K562 (cell line): ENCODE results near the gene MECR. TPM values are rescaled to one million over a fixed set of nuclear protein-coding genes. Genes with fewer than 3 reads are reported as not detected.

Experiments
- CBFA2T3 ChIP-seq: fragments of 450-650 bp; IDR thresholded peaks from 2 replicates; pipeline ENCODE4 v1.6.1; 2017
- EHMT2 ChIP-seq: fragments of 450-650 bp; IDR thresholded peaks from 2 replicates; pipeline ENCODE4 v1.6.1; 2018; ENCODE audit warnings: antibody characterized with exemption
- ESRRB ChIP-seq: fragments of 250-450 bp; sonication (Bioruptor Pico); IDR thresholded peaks from 2 replicates; pipeline ENCODE4 v1.5.0; 2020; ENCODE audit warnings: mild to moderate bottlenecking, moderate library complexity, borderline replicate concordance
- FOSL1 ChIP-seq: fragments of 200-800 bp; sonication (Bioruptor generic); conservative IDR thresholded peaks from 2 replicates; pipeline ENCODE4 v1.6.1; 2016; ENCODE audit warnings: missing genetic modification characterization, missing compliant biosample characterization
- MYNN ChIP-seq, 2 experiments: sonication (generic); formaldehyde crosslinking in 1 of 2; IDR thresholded peaks; 2 replicates each; pipeline versions ENCODE4 v1.5.0 to v1.6.1; 2016 to 2020; ENCODE audit warnings: antibody characterized with exemption in 1 of 2, missing genetic modification reagents in 1 of 2
- NFE2 ChIP-seq: IDR thresholded peaks from 2 replicates; pipeline ENCODE4 v1.6.1; 2014; ENCODE audit warnings: antibody characterized with exemption, low read depth
- NR2C1 ChIP-seq, 2 experiments: fragments of 450-650 bp; IDR thresholded peaks; 2 replicates each; pipeline ENCODE4 v1.6.1; 2017; ENCODE audit warnings: mild to moderate bottlenecking in 2 of 2, antibody characterized with exemption in 1 of 2, inconsistent platforms in 1 of 2, missing compliant biosample characterization in 1 of 2, missing genetic modification characterization in 1 of 2
- NR2C2 ChIP-seq, 2 experiments: fragments of 200-800 bp in 1 of 2; sonication (Bioruptor generic) in 1 of 2; sonication (generic) in 1 of 2; formaldehyde crosslinking in 1 of 2; IDR thresholded peaks; 2 replicates each; pipeline versions ENCODE4 v1.6.1 to v1.8.0; 2016 to 2022; ENCODE audit warnings: mild to moderate bottlenecking in 1 of 2, missing compliant biosample characterization in 1 of 2, missing genetic modification characterization in 1 of 2, missing genetic modification reagents in 1 of 2
- OTX1 ChIP-seq: fragments of 450-650 bp; formaldehyde crosslinking; IDR thresholded peaks from 2 replicates; pipeline ENCODE4 v1.4.0; 2022; ENCODE audit warnings: mild to moderate bottlenecking
- POLR2H ChIP-seq: IDR thresholded peaks from 2 replicates; pipeline ENCODE4 v1.6.1; 2016; ENCODE audit warnings: missing genetic modification characterization, low read depth, mild to moderate bottlenecking, control low read depth, missing compliant biosample characterization, moderate library complexity
- SMAD3 ChIP-seq: fragments of 450-650 bp; formaldehyde crosslinking; conservative IDR thresholded peaks from 2 replicates; pipeline ENCODE4 v1.4.0; 2020; ENCODE audit warnings: mild to moderate bottlenecking
- SMARCE1 ChIP-seq: fragments of 450-650 bp; IDR thresholded peaks from 2 replicates; pipeline ENCODE4 v1.7.1; 2016; ENCODE audit warnings: mild to moderate bottlenecking
- TAL1 ChIP-seq: fragments of 450-650 bp; IDR thresholded peaks from 2 replicates; pipeline ENCODE4 v1.6.1; 2016; ENCODE audit warnings: mild to moderate bottlenecking
- ZNF444 ChIP-seq: fragments of 250-450 bp; sonication (Bioruptor Pico); IDR thresholded peaks from 2 replicates; pipeline ENCODE4 v1.4.0; 2020; ENCODE audit warnings: mild to moderate bottlenecking, moderate library complexity
- ZNF696 ChIP-seq: fragments of 250-450 bp; sonication (Bioruptor Pico); conservative IDR thresholded peaks from 2 replicates; pipeline ENCODE4 v1.4.0; 2020; ENCODE audit warnings: mild to moderate bottlenecking, moderate library complexity
- polyA plus RNA-seq, 8 experiments: library from polyadenylated mRNA; depleted of rRNA in 4 of 8; stranded (reverse) in 5 of 8; unstranded in 3 of 8; fragments of >200 nt; fragmentation: Nextera tagmentation in 2 of 8; fragmentation: Illumina TruSeq in 1 of 8; extraction: Ambion mirVana in 2 of 8; extraction: Trizol in 1 of 8; gene quantifications; 2 replicates each; pipeline versions ENCODE4 v1.2.1 to v1.2.3, GENCODE V29; 2011 to 2014; ENCODE audit warnings: inconsistent platforms in 1 of 8, missing spikeins in 1 of 8
- total RNA-seq, 7 experiments: library from RNA; depleted of rRNA in 6 of 7; stranded (reverse); fragments of >200 nt in 6 of 7; fragmentation: Illumina TruSeq in 2 of 7; extraction: Trizol in 2 of 7; gene quantifications; 2 replicates each; pipeline versions ENCODE4 v1.2.1 to v1.2.3, GENCODE V29; 2011 to 2021; ENCODE audit warnings: low replicate concordance in 1 of 7
- TF ChIP-seq, protein P1 (sequence below): fragments of 450-650 bp; formaldehyde crosslinking; IDR thresholded peaks from 2 replicates; pipeline ENCODE4 v1.4.0; 2020; ENCODE audit warnings: mild to moderate bottlenecking, moderate library complexity
- TF ChIP-seq, protein P2 (sequence below): fragments of 250-450 bp; sonication (Bioruptor Pico); IDR thresholded peaks from 2 replicates; pipeline ENCODE4 v1.5.0; 2021; ENCODE audit warnings: mild to moderate bottlenecking, borderline replicate concordance
- TF ChIP-seq, protein P3 (sequence below): IDR thresholded peaks from 2 replicates; pipeline ENCODE4 v1.6.1; 2012; ENCODE audit warnings: low read depth, low read length, improper control_type of control experiment, borderline replicate concordance
- TF ChIP-seq, protein P4 (sequence below): fragments of 450-650 bp; formaldehyde crosslinking; IDR thresholded peaks from 2 replicates; pipeline ENCODE4 v1.4.0; 2022; ENCODE audit warnings: missing genetic modification characterization

MECR gene
- total and polyA plus RNA-seq, 9 of the 15 experiments (the other 6 are each of a cell fraction or from before 2014, with no cell fraction given) = 10.4 to 58.6 (median 42.9) TPM

DNA sequence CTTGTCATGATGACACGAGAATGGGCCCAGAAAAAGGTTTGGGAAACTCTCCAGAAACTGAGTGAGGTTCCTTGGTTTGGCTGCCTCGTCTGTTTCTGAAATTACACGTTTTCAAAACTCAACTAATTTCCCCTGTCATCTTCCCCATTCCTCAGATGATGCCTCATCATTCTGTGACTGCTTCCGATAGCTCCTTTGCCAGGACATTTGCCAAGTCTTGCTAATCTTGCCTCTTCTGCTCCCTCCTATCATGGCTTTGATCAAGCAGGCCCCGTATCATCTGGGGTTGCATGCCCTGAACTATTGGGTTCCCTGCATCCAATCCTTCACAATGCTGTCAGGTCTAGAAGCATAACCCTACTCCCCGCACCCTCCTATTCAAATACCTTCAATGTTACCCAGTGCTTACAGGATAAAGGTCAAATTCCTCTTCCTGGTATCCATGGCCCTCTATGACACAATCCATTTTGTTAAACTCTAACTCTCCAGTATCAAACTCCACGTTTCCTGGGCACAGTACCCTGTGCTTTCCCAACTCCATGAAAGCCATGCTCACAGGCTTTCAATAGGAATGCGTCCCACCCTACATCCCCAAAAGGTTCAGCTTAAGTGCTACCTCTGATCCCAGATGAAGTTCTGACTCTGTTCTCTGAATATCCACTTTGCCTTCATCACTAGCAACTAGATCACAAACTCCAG lies 84.8 kb downstream of the MECR start (continued):
- TF ChIP-seq, protein P1, sequence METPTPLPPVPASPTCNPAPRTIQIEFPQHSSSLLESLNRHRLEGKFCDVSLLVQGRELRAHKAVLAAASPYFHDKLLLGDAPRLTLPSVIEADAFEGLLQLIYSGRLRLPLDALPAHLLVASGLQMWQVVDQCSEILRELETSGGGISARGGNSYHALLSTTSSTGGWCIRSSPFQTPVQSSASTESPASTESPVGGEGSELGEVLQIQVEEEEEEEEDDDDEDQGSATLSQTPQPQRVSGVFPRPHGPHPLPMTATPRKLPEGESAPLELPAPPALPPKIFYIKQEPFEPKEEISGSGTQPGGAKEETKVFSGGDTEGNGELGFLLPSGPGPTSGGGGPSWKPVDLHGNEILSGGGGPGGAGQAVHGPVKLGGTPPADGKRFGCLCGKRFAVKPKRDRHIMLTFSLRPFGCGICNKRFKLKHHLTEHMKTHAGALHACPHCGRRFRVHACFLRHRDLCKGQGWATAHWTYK (CRISPR knock-in tag) = peak; percentile 48; the same call in 1 of the 2 replicates
- TF ChIP-seq, protein P2, sequence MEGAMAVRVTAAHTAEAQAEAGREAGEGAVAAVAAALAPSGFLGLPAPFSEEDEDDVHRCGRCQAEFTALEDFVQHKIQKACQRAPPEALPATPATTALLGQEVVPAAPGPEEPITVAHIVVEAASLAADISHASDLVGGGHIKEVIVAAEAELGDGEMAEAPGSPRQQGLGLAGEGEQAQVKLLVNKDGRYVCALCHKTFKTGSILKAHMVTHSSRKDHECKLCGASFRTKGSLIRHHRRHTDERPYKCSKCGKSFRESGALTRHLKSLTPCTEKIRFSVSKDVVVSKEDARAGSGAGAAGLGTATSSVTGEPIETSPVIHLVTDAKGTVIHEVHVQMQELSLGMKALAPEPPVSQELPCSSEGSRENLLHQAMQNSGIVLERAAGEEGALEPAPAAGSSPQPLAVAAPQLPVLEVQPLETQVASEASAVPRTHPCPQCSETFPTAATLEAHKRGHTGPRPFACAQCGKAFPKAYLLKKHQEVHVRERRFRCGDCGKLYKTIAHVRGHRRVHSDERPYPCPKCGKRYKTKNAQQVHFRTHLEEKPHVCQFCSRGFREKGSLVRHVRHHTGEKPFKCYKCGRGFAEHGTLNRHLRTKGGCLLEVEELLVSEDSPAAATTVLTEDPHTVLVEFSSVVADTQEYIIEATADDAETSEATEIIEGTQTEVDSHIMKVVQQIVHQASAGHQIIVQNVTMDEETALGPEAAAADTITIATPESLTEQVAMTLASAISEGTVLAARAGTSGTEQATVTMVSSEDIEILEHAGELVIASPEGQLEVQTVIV (CRISPR knock-in tag) = no peak
- peak; percentile 18; the same call in 1 of the 2 replicates for TF ChIP-seq NR2C1 (IDR thresholded peaks at IDR 0.05)
- TF ChIP-seq NR2C1 (tag; IDR thresholded peaks at IDR 0.05) = 0 out of 2 replicates have a peak, but pooled peaks have one; percentile 15
- TF ChIP-seq MYNN (IDR thresholded peaks at IDR 0.05) = peak; percentile 75; the same call in 1 of the 2 replicates
- TF ChIP-seq MYNN (CRISPR knock-in tag; IDR thresholded peaks at IDR 0.05) = no peak
- 0 out of 2 replicates have a peak, but pooled peaks have one; percentile 38 for TF ChIP-seq ZNF444
- TF ChIP-seq ZNF696 (CRISPR knock-in tag) = no peak; the same call in 1 of the 2 replicates
- TF ChIP-seq FOSL1 (tag) = peak; percentile 44; the same call in 1 of the 2 replicates
- TF ChIP-seq CBFA2T3 = peak; percentile 74
- TF ChIP-seq OTX1 = peak; percentile 80
- peak; percentile 65 for TF ChIP-seq SMARCE1
- TF ChIP-seq SMAD3 (CRISPR knock-in tag) = peak; percentile 53; the same call in 1 of the 2 replicates
- TF ChIP-seq POLR2H (tag) = peak; percentile 30; the same call in 1 of the 2 replicates
- no peak for TF ChIP-seq NR2C2 (CRISPR knock-in tag; IDR thresholded peaks at IDR 0.05)
- TF ChIP-seq NR2C2 (tag; IDR thresholded peaks at IDR 0.05) = peak; percentile 37; the same call in 1 of the 2 replicates
- 0 out of 2 replicates have a peak, but pooled peaks have one; percentile 30 for TF ChIP-seq ESRRB (CRISPR knock-in tag)
- TF ChIP-seq, protein P3, sequence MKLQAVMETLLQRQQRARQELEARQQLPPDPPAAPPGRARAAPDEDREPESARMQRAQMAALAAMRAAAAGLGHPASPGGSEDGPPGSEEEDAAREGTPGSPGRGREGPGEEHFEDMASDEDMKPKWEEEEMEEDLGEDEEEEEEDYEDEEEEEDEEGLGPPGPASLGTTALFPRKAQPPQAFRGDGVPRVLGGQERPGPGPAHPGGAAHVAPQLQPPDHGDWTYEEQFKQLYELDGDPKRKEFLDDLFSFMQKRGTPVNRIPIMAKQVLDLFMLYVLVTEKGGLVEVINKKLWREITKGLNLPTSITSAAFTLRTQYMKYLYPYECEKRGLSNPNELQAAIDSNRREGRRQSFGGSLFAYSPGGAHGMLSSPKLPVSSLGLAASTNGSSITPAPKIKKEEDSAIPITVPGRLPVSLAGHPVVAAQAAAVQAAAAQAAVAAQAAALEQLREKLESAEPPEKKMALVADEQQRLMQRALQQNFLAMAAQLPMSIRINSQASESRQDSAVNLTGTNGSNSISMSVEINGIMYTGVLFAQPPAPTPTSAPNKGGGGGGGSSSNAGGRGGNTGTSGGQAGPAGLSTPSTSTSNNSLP = no peak
- TF ChIP-seq, protein P4, sequence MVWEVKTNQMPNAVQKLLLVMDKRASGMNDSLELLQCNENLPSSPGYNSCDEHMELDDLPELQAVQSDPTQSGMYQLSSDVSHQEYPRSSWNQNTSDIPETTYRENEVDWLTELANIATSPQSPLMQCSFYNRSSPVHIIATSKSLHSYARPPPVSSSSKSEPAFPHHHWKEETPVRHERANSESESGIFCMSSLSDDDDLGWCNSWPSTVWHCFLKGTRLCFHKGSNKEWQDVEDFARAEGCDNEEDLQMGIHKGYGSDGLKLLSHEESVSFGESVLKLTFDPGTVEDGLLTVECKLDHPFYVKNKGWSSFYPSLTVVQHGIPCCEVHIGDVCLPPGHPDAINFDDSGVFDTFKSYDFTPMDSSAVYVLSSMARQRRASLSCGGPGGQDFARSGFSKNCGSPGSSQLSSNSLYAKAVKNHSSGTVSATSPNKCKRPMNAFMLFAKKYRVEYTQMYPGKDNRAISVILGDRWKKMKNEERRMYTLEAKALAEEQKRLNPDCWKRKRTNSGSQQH = peak; percentile 51; the same call in 1 of the 2 replicates
- peak; percentile 54 for TF ChIP-seq TAL1
- TF ChIP-seq NFE2 = no peak
- TF ChIP-seq EHMT2 = 0 out of 2 replicates have a peak, but pooled peaks have one; percentile 24
